Activated T-helper 1 cell treated with Interleukin-2 at 50 U/mL for 16 hours (primary cell): Measurements from ENCODE around the gene PLEK.
"Not testable (repeated sequence)": the region's sequence is repeated elsewhere in the genome, so short reads cannot be mapped to it uniquely, and the experiment has no call there.

Experiments
- DNase-seq: peaks from one replicate; pipeline ENCODE4 v3.0.0-alpha.2; 2020; ENCODE audit warnings: low read depth

Gene PLEK

GRCh38 chr2:68385220-68385906, 20.3 kb downstream of the PLEK start:
- DNase-seq: no peak

- no peak for DNase-seq
Measured at GRCh38 chr2:68385907-68386287, 20.8 kb downstream of the PLEK start.

- DNase-seq: no peak
Measured at GRCh38 chr2:68386365-68386764, 21.3 kb downstream of the PLEK start.

GRCh38 chr2:68387408-68388350, 22.6 kb downstream of the PLEK start:
- no peak for DNase-seq

GRCh38 chr2:68388358-68388757, 23.3 kb downstream of the PLEK start:
- no peak for DNase-seq

- DNase-seq: no peak
Measured at GRCh38 chr2:68388772-68389171, 23.7 kb downstream of the PLEK start.

- no peak for DNase-seq
Measured at GRCh38 chr2:68390114-68390513, 25.0 kb downstream of the PLEK start.

GRCh38 chr2:68390586-68390985, 25.5 kb downstream of the PLEK start:
- no peak for DNase-seq

- no peak for DNase-seq
Measured at GRCh38 chr2:68391099-68391498, 26.0 kb downstream of the PLEK start.

- DNase-seq: no peak
Measured at GRCh38 chr2:68391869-68392268, 26.8 kb downstream of the PLEK start.

- DNase-seq: no peak
Measured at GRCh38 chr2:68396093-68396492, 31.0 kb downstream of the PLEK start.

GRCh38 chr2:68397704-68398263, 32.7 kb downstream of the PLEK start:
- not testable (repeated sequence) for DNase-seq

GRCh38 chr2:68403199-68403644, 38.1 kb downstream of the PLEK start:
- DNase-seq: no peak

- DNase-seq: no peak
Measured at GRCh38 chr2:68404164-68404563, 39.1 kb downstream of the PLEK start.

- DNase-seq: no peak
Measured at GRCh38 chr2:68404893-68405799, 40.1 kb downstream of the PLEK start.

GRCh38 chr2:68411397-68412126, 46.5 kb downstream of the PLEK start:
- no peak for DNase-seq

GRCh38 chr2:68412127-68412819, 47.2 kb downstream of the PLEK start:
- no peak for DNase-seq

GRCh38 chr2:68413466-68413865, 48.4 kb downstream of the PLEK start:
- DNase-seq: no peak

- DNase-seq: no peak
Measured at GRCh38 chr2:68414452-68414851, 49.4 kb downstream of the PLEK start.

GRCh38 chr2:68414876-68415275, 49.8 kb downstream of the PLEK start:
- DNase-seq: no peak

- no peak for DNase-seq
Measured at GRCh38 chr2:68415521-68415920, 50.4 kb downstream of the PLEK start.
